GM21723 (cell line): ENCODE measurements around the gene A3GALT2.
"Not testable (repeated sequence)": the region's sequence is repeated elsewhere in the genome, so short reads cannot be mapped to it uniquely, and the experiment has no call there.

Experiments used
- ATAC-seq: cut with Tn5 transposase; IDR thresholded peaks from one replicate; pipeline ENCODE4 v1.9.1; 2021; ENCODE audit warnings: mild to moderate bottlenecking, moderate library complexity; ENCODE audit not compliant: unreplicated experiment

Gene A3GALT2

DNA sequence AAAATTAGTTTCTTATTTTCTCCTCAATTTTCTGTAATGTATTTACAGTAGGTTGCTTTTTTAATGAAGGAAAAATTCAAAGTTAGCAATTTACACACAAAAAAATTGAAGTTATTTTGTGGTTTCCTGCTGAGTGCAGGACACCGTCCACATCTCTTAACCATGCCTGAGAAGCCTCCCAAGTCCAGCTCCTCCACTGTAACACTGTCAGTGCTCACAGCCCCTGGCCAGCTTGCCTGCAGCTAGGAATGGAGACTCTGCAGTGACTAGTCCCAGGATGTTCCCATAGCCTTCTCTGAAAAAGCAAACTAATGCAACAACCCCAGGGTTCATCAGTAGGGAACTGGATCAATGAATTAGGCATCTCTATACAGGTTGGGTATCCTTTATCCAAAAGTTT, 3.5 kb downstream of the A3GALT2 start:
- no peak for ATAC-seq

DNA sequence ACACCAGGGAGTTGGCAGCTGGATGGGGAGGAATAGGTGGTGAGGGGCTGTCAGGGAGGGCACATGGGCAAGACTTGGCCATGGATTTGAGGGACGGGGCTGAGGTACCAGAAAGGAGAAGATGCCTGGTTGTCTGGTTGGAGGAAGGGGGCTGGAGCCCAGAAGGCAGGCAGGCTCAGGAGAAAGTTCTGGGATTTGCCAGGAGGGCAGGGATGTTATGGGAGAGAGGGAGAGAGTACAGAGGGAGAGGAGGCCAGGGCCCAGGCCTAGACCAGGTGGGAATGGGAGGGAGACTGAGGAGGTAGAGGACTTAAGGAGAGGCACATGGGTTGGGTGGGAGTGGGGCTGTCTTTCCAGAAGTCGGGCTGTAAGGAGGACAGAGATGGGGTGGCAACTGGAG, 4.3 kb downstream of the A3GALT2 start:
- no peak for ATAC-seq

DNA sequence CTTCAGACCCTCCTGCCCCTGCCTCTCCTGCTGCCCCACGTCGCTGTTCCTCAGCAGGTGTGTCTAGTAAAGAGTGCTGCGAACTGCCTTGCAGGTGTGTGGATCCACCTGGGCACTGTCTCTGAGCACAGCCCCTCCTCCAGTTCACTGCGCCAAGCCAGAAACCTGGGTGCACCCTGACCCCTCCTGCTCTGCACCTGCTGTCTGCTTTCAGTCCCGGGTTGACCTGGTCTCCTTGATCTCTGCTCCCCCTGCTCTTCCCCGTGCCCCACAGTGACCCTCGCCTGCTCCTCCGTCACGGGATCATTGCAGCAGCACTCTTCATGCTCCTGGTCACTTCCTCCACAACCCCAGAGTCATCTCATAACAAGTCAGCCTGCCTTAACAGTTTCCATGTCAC, 6.5 kb downstream of the A3GALT2 start:
- ATAC-seq = no peak

DNA sequence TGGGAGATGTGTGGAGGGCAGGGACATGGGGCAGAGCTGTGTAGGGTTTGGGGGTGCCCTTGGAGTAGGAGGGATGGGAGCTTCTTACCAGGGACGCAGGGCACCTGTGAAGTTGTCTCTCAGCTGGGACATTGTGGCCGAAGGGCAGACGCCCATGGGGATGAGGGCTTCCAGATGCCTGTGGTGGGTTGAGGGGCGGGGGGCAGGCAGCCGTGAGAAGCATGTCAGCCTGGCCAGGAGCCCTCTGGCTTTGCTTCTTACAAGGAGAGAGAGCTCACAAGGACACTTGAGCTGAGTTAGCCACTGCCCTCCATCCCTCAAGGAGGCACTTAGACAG, 8.5 kb downstream of the A3GALT2 start:
- no peak for ATAC-seq

DNA sequence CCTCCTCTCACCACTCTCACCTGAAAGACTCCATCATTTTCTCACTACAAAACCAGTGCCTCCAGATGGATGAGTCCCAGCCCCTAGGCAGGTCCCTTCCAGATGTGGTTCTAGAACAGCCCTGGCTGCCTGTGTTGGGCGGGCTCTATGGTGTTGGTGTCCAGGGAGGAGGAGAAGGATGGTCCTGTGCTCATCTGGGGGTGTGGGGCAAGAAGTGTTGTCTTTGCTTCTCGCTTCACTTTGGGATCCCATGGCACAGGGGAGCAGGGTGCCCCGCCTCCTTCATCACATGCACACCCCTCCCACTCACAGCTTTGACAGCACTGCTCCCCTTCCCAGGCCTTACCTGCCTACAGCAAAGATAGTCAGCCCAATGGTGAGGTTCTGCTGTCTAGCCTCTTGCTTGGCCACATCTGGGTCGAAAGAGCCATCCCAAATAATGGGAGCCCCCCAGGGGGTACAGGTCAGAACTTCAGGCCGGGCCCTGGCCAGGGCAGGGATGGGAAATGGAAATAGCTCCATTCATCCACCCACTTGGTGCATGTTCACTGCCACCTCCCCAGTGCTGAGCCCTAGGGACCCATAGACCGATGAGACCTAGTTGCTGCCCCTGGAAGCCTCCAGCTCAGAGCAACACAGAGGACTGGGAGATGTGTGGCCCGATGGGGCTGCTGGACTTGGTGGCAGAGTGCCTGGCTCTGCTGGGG, 9.0 kb downstream of the A3GALT2 start:
- no peak for ATAC-seq

DNA sequence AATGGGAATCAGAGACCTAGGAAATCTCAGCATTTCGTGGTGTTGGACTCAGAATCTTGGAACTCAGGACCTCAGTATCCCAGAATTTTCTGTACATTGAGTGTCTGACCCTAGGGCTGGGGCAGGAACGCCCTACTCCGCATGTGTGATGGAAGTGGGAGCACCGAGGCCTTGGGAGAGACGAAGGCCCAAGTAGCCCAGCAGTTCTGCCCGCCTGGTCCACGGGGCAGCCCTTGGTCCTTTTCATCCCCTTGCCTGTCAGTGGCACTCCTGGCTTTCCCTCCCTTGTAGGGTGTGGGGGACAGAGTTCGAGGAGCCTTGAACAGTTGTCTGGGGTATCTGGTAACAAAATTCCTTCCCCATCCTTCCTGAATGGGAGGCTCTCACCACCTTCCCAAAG, 10.2 kb downstream of the A3GALT2 start:
- ATAC-seq = no peak

DNA sequence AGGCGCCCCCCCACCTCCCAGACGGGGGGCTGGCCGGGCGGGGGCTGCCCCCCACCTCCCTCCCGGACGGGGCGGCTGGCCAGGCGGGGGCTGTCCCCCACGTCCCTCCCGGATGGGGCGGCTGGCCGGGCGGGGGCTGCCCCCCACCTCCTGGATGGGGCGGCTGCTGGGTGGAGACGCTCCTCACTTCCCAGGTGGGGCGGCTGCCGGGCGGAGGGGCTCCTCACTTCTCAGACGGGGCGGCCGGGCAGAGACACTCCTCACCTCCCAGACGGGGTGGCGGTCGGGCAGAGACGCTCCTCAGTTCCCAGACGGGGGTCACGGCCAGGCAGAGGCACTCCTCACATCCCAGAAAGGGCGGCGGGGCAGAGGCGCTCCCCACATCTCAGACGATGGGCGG, 11.5 kb downstream of the A3GALT2 start:
- ATAC-seq = not testable (repeated sequence)

DNA sequence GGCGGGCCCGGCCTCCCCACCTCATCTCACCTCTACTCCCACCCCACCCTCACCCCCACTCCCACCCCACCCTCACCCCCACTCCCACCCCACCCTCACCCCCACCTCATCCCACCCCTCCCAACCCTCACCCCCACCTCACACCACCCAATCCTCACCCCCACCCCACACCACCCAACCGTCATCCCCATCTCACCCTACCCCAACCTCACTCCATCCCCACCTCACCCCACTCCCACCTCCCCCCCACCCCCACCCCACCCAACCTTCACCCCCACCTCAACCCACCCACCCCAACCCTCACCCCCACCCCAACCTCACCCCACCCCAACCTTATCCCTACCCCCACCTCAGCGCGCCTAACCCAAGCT, 13.4 kb downstream of the A3GALT2 start:
- ATAC-seq = no peak

DNA sequence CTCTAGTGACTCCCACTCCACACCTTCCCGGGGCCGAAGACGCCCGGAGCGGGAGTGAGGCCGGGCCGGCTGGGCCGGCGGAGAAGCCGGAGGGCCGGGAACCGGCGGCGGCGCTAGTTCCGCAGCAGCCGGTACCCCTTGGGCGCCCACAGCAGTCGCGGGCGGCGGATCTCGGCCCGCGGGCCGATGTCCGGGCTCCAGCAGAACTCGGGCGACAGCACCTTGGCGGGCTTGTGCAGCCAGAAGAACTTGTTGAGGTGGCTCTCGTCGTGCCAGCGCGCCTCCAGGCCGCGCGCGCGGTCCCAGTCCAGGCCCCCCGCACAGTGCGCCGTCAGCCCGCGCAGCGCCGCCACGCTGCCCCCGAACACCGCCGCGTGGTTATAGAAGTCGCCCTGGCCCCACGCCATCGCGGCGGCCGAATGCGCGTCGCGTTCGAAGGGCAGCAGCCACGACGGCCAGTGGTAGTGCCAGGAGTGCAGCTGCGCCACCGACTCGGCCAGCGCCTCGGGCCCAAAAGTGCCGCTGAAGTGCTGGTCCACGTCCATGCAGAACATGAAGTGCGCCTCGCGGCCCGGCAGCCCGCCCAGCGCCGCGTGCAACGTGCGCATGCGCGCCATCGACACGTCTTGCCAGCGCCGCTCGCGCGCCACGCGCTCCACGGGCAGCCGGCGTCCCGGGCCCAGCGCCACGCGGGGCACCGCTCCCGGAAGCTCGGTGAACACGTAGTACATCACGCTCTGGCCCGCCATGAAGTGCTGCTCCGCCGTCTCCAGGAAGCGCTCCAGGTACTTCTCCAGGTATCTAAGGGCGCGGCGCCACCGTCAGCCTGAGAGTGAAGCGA, 14.0 kb downstream of the A3GALT2 start:
- no peak for ATAC-seq

DNA sequence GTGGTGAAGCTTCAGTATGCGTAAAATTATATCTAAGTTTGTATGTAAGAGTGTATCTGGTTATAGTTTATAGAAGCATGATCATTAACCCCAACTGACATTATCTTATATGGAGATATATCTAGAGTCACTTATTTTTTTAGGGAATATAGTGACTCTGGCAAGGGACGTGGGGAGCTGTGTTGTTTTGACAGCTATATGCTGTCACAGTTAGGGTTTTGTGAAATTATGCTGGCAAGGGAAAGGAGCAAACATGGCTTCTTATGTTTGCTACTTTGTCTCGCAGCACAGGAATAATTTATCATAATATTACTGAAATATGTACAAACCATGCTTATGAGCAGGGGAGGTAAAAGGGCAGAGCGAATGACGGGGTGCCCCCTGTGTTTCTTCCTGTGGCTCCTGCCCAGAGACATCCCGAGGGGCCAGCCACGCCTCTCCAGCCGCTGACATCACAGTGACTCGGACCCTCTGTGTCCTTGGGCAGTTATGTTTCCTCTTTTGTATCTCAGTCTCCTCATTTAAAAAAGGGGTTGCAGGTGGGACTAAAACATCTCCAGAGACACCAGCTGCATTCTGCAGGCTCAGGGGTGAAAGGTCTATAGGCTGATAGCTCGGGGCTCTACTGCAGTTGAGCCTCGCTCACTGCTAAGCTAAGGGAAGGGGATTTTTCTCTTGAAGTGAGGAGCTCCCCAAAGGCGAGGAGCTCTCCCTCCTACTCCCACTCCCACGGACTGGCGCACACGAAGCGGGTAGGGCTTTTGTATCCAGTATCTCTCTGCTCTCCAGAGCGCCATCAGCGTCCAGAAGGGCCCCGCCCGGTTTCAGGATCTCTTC, 14.9 kb downstream of the A3GALT2 start:
- ATAC-seq = no peak

DNA sequence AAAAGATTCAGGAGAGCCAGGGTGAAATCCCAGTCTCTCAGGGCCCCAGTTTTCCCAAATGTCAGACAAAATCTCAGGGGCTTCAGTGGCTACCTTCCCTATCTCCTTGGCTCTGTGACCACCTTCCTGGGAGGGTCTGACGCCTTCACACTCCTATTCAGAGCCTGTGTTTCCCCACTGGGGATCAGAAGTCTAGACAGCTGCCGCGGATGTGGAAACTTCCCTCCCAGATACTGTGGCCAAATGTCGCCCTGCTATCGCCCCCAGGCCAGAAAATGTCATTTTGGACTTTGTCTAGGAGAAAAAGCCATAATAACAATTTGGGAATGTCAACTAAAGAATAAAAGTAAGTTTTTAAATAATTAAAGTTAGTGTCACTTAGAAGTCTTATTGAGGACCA, 15.9 kb downstream of the A3GALT2 start:
- no peak for ATAC-seq

DNA sequence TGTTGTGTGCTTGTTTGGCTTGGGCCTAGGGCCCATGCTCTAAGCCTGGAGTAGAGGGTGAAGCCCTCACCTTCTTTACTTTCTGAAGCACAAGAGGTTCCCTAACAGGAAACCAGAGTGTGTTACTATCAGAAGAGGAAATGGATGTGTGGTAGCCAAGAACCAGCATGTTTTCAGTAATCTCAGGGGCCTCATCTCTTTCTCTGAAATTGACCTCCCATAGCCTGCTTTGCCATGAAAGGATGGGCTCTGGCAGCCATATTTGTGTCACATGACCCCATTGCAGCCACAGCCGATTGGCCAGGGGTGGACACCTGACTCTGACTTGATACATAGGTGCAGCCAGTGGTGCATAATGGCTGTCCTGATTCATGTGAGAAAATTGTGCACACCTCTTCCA, 18.6 kb downstream of the A3GALT2 start:
- no peak for ATAC-seq

DNA sequence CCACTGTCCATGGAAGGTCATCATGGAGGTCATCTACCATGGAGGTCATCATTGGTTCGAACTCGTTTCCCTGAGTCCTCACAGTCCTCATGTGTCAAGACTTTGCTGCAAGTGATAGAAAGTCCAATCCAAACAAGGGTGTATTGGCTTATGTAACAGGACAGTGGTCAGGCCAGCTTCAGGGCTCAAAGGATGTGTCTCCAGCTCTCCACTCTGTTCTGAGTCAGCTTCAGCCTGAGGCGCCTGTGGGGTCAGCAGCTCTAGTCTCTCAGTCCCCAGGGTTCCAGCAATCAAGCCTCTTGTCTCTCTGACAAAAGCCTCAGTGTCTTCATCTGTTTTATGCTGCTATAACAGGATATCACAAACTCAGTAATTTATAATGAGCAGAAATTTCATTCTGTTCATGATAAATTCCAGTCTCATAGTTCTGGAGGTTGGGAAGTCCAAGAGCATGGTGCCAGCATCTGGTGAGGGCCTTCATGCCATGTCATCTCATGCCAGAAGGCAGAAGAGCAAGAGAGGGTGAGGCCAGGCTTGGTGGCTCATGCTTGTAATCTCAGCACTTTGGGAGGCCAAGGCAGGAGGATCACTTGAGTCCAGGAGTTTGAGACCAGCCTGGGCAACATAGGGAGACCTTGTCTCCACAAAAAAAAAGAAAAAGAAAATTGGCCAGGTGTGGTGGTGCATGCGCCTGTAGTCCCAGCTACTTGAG, 19.5 kb downstream of the A3GALT2 start:
- no peak for ATAC-seq

DNA sequence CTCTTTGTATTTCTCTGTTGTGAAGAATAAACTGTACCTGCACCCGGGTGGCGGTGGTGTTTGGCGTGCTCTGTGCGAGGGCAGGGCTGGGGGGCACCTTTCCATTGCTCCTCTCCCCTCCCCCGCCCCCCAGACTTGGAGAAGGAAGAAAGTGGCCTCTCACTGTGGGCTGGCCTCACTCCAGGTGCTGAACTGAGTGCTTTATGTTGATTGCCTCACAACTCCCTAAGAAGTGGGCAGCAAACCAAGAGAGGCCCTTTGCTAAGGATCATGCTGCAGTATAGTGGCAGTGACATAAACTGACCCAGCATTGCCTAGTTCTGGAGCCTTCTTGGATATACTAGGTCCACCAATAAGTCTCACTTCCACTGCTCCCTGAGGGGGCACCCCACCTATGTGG, 20.2 kb downstream of the A3GALT2 start:
- ATAC-seq = no peak

DNA sequence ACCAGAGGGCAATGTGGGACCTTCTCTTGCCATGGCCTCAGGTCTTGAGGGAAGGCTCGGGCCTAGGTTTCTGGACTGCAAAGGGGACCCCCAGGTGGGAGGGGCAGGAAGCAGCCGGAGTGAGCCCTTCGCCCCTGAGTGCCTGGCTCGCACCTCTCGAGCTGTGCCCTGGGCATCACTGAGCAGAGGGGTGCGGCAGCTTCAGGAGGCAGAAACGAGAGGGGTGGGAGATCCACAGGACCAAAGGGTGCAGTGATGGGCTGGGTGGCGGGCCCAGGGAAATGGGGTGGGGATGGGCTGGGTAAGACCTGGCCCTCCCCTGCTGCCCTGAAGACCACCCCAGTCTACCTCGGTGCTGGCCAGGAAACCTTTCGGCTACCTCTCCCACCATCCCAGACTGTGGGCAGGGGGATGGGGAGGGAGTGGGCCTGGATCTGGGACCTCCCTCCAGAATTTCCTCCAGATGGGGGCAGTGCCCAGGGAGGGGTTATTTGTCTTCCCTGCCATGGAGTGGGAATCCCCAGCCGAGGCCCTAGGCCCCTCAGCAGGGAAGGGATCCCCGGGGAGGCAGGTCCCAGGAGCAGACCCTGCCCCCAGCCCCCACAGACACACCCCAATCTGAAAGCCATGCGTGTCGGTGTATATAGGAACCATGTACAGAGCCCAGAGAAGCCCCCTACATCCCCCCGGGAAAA, 21.3 kb downstream of the A3GALT2 start:
- ATAC-seq = no peak

DNA sequence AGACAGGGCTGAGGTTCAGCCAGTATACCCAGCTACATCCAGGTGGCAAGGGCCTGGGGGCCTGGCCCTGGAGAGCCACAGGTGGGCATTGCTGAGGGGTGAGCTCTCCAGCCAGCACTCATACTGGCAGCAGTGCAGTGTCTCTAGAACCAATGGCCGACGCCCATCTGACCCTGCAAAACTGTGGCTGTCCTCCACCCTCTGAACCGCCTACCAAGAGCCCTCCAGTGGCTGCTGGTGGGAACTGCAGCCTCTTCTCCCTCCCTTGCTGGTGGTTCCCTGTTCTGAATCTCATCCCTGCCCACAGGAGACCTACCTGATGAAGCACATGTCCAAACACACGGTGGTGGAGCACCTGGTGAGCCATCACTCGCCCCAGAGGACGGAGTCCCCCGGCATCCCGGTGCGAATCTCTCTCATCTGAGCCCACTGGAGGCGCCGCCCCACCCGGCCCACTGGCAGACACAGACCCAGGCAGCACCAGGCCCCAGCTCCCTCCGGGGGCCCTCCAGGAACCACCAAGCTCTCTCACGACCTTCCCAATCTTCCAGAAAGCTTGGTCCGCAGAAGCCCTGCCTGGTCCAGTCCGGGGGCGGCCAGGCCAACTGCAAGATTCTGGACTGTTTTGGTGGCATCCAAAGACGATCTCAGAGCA, 22.1 kb downstream of the A3GALT2 start:
- ATAC-seq = no peak

DNA sequence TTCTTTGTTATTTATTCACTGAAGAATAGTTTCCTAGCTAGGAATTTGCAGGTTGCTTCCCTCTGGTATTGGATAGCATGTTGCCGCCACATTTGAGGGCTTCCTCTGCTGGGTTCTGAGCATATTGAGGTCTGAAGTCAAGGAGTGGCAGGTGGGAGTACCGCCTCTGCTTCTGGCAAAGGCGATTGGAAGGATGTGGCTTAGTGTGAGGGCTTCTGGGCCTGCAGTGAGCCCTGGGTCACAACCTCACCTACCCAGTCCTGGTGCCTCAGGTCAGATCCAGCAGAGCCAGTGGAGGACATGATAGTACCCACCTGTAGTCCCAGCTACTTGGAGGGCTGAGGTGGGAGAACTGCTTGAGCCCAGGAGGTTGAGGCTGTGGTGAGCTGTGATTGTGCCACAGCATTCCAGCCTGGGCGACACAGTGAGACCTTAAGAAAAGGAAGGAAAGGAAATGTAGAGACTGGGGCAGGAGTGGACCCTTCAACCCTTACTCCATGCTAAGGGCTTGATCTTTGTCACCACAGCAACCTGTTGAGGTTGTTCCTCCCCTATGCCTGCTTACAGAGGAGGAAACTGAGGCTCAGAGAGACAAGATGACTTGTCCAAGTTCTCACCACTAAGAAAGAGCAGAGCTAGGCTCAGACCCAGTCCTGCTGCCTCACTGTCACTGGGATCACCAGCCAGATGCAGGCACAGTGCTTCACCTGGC, 22.8 kb downstream of the A3GALT2 start:
- no peak for ATAC-seq

DNA sequence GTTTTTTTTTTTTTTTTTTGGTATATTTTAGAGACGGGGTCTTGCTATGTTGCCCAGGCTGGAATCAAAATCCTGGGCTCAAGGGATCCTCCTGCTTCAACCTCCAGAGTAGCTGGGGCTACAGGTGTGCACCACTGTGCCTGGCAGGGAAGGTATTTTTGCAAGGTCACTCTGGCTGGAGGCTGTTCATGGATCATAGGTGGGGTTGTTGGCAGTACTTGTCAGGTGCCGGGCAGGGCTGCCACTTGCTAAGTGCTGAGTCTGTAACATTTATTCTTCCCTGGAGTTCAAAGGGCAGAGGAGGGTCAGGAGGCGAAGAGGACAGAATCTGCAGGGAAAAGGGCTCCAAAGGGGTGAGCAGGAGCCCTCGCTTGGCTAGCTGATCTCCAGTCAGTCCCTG, 24.1 kb downstream of the A3GALT2 start:
- no peak for ATAC-seq

DNA sequence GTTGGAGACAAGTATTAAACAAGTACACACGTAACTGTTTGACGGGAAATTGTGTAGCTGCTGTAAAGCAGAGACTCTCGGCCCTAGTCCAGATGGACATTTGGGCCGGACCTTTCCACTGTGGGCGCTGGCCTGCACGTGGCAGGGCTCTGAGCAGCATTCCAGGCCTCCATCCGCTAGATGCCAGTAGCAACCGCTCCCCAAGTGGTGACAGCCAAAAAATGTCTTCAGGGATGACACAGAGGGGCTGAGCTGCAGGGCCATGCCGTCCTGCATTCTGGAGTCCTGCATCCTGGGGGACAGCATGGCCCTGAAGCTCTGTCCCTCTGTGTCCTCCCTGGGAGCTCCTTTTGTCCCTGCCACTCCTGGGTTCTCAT, 24.8 kb downstream of the A3GALT2 start:
- no peak for ATAC-seq
